ENCODE results near the gene SNTN.

Gene SNTN

DNA sequence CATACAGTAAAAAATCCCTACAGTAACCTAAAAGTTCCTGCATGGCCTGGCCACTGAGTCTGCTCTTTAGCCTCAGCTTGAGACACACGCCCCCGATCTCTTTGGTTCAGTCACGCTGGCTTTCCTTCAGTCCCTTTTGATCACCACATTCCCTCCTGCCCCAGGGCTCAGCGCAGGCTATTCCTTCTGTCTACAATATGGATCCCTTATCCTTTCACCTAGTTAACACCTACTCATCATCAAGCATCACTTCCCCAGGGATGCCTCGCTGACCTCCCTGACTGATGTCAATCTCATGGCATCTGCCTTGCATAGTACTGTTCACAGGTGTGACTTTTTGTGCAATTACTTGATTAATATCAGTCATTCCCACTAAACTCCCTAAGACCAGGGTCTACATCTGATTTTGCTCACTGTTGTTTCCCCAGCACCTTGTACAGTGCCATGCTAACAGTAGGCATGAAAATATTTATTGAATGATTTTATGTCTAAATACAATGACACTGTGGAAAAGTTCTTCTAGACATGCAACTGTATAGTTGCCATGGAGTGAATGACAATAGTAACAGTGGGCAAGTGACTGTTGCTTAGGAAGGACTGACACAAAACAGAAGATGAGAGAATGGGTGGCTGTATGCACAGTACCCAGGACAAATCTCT, at the start of gene SNTN:
TSS of gene SNTN (plus strand) at position 610 of the 660 bp plus-strand sequence. CDS start at position 623, 13 bp downstream.
- no peak for DNase-seq (ENCODE audit: extremely low read depth, low read depth)
- TF ChIP-seq, protein P1, sequence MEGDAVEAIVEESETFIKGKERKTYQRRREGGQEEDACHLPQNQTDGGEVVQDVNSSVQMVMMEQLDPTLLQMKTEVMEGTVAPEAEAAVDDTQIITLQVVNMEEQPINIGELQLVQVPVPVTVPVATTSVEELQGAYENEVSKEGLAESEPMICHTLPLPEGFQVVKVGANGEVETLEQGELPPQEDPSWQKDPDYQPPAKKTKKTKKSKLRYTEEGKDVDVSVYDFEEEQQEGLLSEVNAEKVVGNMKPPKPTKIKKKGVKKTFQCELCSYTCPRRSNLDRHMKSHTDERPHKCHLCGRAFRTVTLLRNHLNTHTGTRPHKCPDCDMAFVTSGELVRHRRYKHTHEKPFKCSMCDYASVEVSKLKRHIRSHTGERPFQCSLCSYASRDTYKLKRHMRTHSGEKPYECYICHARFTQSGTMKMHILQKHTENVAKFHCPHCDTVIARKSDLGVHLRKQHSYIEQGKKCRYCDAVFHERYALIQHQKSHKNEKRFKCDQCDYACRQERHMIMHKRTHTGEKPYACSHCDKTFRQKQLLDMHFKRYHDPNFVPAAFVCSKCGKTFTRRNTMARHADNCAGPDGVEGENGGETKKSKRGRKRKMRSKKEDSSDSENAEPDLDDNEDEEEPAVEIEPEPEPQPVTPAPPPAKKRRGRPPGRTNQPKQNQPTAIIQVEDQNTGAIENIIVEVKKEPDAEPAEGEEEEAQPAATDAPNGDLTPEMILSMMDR (IDR thresholded peaks at IDR 0.05; ENCODE audit: low read depth, low read length), result no peak

DNA sequence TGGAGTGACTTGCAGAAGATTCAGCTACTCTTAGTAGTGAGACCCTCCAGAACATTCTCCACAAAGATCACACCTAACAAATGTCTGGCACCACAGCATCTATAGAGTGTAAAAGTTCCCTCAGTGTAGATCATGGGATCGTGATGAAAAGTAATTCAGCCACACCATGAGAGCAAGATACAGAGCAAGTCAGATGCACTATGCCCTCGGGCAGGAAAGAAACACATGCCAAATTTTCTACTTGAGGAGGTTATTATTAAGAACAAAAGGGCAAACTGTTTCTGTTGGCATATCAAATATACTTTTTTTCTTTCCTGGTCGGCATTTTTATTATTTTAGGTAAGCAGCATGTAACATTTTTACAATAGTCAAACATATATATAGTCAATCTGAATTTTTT, 44.8 kb upstream of the SNTN start:
- TF ChIP-seq, protein P1 (IDR thresholded peaks at IDR 0.05; ENCODE audit: low read depth, low read length), result no peak
- DNase-seq (ENCODE audit: extremely low read depth, low read depth), result no peak

- DNase-seq (ENCODE audit: extremely low read depth, low read depth), result no peak
- TF ChIP-seq, protein P1 (IDR thresholded peaks at IDR 0.05; ENCODE audit: low read depth, low read length), result no peak
Observed at GRCh38 chr3:63609408-63609807, 43.1 kb upstream of the SNTN start.

DNA sequence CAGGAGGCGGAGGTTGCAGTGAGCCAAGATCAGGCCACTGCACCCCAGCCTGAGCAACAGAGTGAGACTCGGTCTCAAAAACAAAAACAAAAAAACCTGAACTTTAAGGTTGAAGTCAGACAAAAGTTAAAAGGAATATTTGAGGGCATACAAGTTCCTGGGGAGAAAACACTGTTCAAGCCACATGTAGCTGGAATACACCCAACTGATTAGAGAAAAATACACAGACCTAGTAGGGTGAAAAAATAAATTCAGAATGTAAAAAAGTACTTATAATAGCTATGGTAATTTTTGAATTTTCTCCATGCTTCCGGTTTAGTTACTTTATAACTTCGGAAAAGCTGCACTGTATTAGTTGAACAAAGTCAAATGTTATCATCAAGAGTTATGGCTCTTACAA, 42.6 kb upstream of the SNTN start:
- TF ChIP-seq, protein P1 (IDR thresholded peaks at IDR 0.05; ENCODE audit: low read depth, low read length), result no peak
- DNase-seq (ENCODE audit: extremely low read depth, low read depth), result no peak

- TF ChIP-seq, protein P1 (IDR thresholded peaks at IDR 0.05; ENCODE audit: low read depth, low read length), result no peak
- no peak for DNase-seq (ENCODE audit: extremely low read depth, low read depth)
Observed at GRCh38 chr3:63611382-63611781, 41.1 kb upstream of the SNTN start.

GRCh38 chr3:63613561-63613960, 38.9 kb upstream of the SNTN start:
- peak; percentile 8 for DNase-seq (ENCODE audit: extremely low read depth, low read depth)
- TF ChIP-seq, protein P1 (IDR thresholded peaks at IDR 0.05; ENCODE audit: low read depth, low read length), result no peak

DNA sequence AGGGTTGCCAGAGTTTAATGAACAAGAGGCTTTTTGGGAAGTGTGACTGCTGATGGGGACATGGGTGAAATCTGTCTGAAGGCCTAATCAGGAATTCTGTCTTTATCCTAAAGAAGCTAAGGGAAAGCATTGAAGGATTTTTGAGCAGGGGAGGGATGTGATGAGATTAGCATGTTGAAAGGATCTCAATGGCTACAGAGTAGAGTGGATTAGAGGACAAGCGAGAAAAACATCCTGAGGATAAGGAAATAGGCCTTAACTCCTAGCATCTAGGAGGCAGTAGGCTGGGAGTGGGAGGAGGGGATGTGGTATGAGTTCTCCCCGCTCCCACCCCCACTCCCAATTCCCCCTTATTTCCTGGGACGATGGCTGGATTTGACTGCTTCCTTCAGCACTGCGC, 35.1 kb upstream of the SNTN start:
- DNase-seq (ENCODE audit: extremely low read depth, low read depth), result no peak
- TF ChIP-seq, protein P1 (IDR thresholded peaks at IDR 0.05; ENCODE audit: low read depth, low read length), result no peak

All from AG09319 (cell line).